WI38 (cell line): Measurements from ENCODE around the gene PCDHB6.
"Not testable (repeated sequence)": the region's sequence is repeated elsewhere in the genome, so short reads cannot be mapped to it uniquely, and the experiment has no call there.

ENCODE experiments used
- H3K4me3 ChIP-seq: 2 replicates; pipeline ENCODE4 v1.5.1; 2011; ENCODE audit warnings: low read depth, mild to moderate bottlenecking, control low read depth, low read length
- TF ChIP-seq, protein P1 (sequence below): IDR thresholded peaks from 2 replicates; pipeline ENCODE4 v1.5.1; 2012; ENCODE audit warnings: low read depth, mild to moderate bottlenecking, control low read depth, low read length

Gene PCDHB6

GRCh38 chr5:141199359-141200235 is 49.7 kb downstream of the PCDHB6 start, which contains the start of gene PCDHB11:
PCDHB11 (plus strand) TSS chr5:141199627; CDS start chr5:141199775, 148 bp downstream.
- peak within 1 kb of the TSS; percentile 46 for H3K4me3 ChIP-seq
- TF ChIP-seq, protein P1, sequence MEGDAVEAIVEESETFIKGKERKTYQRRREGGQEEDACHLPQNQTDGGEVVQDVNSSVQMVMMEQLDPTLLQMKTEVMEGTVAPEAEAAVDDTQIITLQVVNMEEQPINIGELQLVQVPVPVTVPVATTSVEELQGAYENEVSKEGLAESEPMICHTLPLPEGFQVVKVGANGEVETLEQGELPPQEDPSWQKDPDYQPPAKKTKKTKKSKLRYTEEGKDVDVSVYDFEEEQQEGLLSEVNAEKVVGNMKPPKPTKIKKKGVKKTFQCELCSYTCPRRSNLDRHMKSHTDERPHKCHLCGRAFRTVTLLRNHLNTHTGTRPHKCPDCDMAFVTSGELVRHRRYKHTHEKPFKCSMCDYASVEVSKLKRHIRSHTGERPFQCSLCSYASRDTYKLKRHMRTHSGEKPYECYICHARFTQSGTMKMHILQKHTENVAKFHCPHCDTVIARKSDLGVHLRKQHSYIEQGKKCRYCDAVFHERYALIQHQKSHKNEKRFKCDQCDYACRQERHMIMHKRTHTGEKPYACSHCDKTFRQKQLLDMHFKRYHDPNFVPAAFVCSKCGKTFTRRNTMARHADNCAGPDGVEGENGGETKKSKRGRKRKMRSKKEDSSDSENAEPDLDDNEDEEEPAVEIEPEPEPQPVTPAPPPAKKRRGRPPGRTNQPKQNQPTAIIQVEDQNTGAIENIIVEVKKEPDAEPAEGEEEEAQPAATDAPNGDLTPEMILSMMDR: peak; percentile 18; the same call in 1 of the 2 replicates

DNA sequence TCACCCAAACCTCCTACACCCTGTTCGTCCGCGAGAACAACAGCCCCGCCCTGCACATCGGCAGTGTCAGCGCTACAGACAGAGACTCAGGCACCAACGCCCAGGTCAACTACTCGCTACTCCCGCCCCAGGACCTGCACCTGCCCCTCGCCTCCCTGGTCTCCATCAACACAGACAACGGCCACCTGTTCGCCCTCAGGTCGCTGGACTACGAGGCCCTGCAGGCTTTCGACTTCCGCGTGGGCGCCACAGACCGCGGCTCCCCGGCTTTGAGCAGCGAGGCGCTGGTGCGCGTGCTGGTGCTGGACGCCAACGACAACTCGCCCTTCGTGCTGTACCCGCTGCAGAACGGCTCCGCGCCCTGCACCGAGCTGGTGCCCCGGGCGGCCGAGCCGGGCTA is 51.3 kb downstream of the PCDHB6 start:
- H3K4me3 ChIP-seq: not testable (repeated sequence)

DNA sequence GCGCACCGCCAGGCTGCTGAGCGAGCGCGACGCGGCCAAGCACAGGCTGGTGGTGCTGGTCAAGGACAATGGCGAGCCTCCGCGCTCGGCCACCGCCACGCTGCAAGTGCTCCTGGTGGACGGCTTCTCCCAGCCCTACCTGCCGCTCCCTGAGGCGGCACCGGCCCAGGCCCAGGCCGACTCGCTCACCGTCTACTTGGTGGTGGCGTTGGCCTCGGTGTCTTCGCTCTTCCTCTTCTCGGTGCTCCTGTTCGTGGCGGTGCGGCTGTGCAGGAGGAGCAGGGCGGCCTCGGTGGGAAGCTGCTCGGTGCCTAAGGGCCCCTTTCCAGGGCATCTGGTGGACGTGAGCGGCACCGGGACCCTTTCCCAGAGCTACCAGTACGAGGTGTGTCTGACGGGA is 51.8 kb downstream of the PCDHB6 start:
- H3K4me3 ChIP-seq: not testable (repeated sequence)
